SU-DHL-6 (cell line): ENCODE data around the gene SETD1A.

Experiments used
- H2AFZ ChIP-seq: fragments of 200-600 bp; sonication (generic); 2 replicates; pipeline ENCODE4 v1.6.1; 2014; ENCODE audit warnings: low read depth, mild to moderate bottlenecking, moderate library complexity, mixed read lengths, antibody characterized with exemption, low read length; ENCODE audit not compliant: severe bottlenecking
- H3F3A ChIP-seq: fragments of 200-600 bp; shearing (Covaris generic); 2 replicates; pipeline ENCODE4 v1.6.0; 2016; ENCODE audit warnings: antibody characterized with exemption, mild to moderate bottlenecking; ENCODE audit not compliant: insufficient read depth
- H3K27ac ChIP-seq: fragments of 200-600 bp; sonication (generic); 2 replicates; pipeline ENCODE4 v1.5.1; 2016; ENCODE audit warnings: low read depth, mild to moderate bottlenecking, low read length, moderate library complexity, mixed read lengths
- H3K27me3 ChIP-seq: fragments of 200-600 bp; sonication (generic), shearing (Covaris generic); 2 replicates; pipeline ENCODE4 v1.6.0; 2014; ENCODE audit warnings: mild to moderate bottlenecking, low read length
- H3K36me3 ChIP-seq: fragments of 200-600 bp; sonication (generic); 2 replicates; pipeline ENCODE4 v1.6.1; 2014; ENCODE audit warnings: mild to moderate bottlenecking, low read length, mixed read lengths
- H3K4me2 ChIP-seq: fragments of 300-600, 200-600 bp; shearing (Covaris generic), sonication (generic); 2 replicates; pipeline ENCODE4 v1.6.0; 2014; ENCODE audit warnings: low read length, low read depth, mild to moderate bottlenecking; ENCODE audit not compliant: poor library complexity, severe bottlenecking
- H3K4me3 ChIP-seq: fragments of 200-600 bp; sonication (generic); 2 replicates; pipeline ENCODE4 v1.5.1; 2014; ENCODE audit warnings: antibody characterized with exemption, low read length, mild to moderate bottlenecking, mixed read lengths; ENCODE audit not compliant: insufficient read depth, poor library complexity, severe bottlenecking
- H3K79me2 ChIP-seq: fragments of 200-600 bp; sonication (generic); 2 replicates; pipeline ENCODE4 v1.6.1; 2014; ENCODE audit warnings: mild to moderate bottlenecking, low read length, moderate library complexity; ENCODE audit not compliant: insufficient read depth
- H3K9ac ChIP-seq: fragments of 200-600 bp; sonication (generic); 2 replicates; pipeline ENCODE4 v1.7.0; 2014; ENCODE audit warnings: mild to moderate bottlenecking, low read length
- H3K9me2 ChIP-seq: fragments of 200-600 bp; sonication (generic); replicated peaks from 2 replicates; pipeline ENCODE4 v1.6.1; 2014; ENCODE audit warnings: low read length; ENCODE audit not compliant: insufficient read depth
- H3K9me3 ChIP-seq: fragments of 200-600 bp; sonication (generic); 2 replicates; pipeline ENCODE4 v1.6.1; 2014; ENCODE audit warnings: low read length, mixed read lengths; ENCODE audit not compliant: insufficient read depth
- H4K20me1 ChIP-seq: fragments of 200-600 bp; sonication (generic); 2 replicates; pipeline ENCODE4 v1.6.1; 2014; ENCODE audit warnings: low read depth, mild to moderate bottlenecking, antibody characterized with exemption, low read length, moderate library complexity, mixed read lengths
- CTCF ChIP-seq: fragments of 200-600 bp; sonication (generic); IDR thresholded peaks from one replicate; pipeline ENCODE4 v1.5.1; 2017; ENCODE audit warnings: antibody characterized with exemption, mild to moderate bottlenecking, low read length, moderate library complexity; ENCODE audit not compliant: insufficient read depth, poor library complexity, severe bottlenecking
- EZH2phosphoT487 ChIP-seq: fragments of 200-600 bp; sonication (generic), shearing (Covaris generic); conservative IDR thresholded peaks from 2 replicates; pipeline ENCODE4 v1.6.1; 2018; ENCODE audit warnings: mild to moderate bottlenecking, antibody characterized with exemption, low read length, moderate library complexity, mixed read lengths

The SETD1A gene

GRCh38 chr16:30985401-30986128 is 28.0 kb downstream of the SETD1A start:
- Histone ChIP-seq H3K9ac (no peak overlapping the region), H3K79me2 (no peaks in the 10 kb centered on the region), H3K36me3 (no peaks in the 10 kb centered on the region), H3F3A (no peaks in the 10 kb centered on the region; the same call in 1 of the 2 replicates), H3K9me2 (no peaks in the 10 kb centered on the region), H3K27me3 (no peaks in the 10 kb centered on the region), H3K9me3 (no peaks in the 10 kb centered on the region), H4K20me1 (no peaks in the 10 kb centered on the region), H2AFZ (no peak overlapping the region), H3K27ac (no peak overlapping the region), H3K4me2 (no peak overlapping the region), H3K4me3 (no peak overlapping the region)
- TF ChIP-seq CTCF = no peak
- TF ChIP-seq EZH2phosphoT487 = no peak

GRCh38 chr16:30986129-30986991 is 28.8 kb downstream of the SETD1A start:
- TF ChIP-seq CTCF = no peak
- TF ChIP-seq EZH2phosphoT487 = no peak
- Histone ChIP-seq H3K4me3 (no peak overlapping the region), H3K9me2 (no peaks in the 10 kb centered on the region), H3K27ac (no peak overlapping the region), H3F3A (no peaks in the 10 kb centered on the region; the same call in 1 of the 2 replicates), H2AFZ (no peak overlapping the region), H3K36me3 (no peaks in the 10 kb centered on the region), H3K4me2 (no peak overlapping the region), H3K9me3 (no peaks in the 10 kb centered on the region), H3K9ac (no peak overlapping the region), H3K79me2 (no peaks in the 10 kb centered on the region), H4K20me1 (no peaks in the 10 kb centered on the region), H3K27me3 (no peaks in the 10 kb centered on the region)

GRCh38 chr16:30987581-30988190 is 30.1 kb downstream of the SETD1A start:
- H3K9ac ChIP-seq = no peak overlapping the region
- TF ChIP-seq EZH2phosphoT487 (no peak), CTCF (no peak)
- no peaks in the 10 kb centered on the region for H3K9me2 ChIP-seq
- no peaks in the 10 kb centered on the region for H3K9me3 ChIP-seq
- no peak overlapping the region for H3K4me3 ChIP-seq
- H3K27ac ChIP-seq = no peak overlapping the region
- H2AFZ ChIP-seq = no peak overlapping the region
- H3K79me2 ChIP-seq = no peaks in the 10 kb centered on the region
- H3K36me3 ChIP-seq = no peaks in the 10 kb centered on the region
- H3F3A ChIP-seq = no peaks in the 10 kb centered on the region; the same call in 1 of the 2 replicates
- no peak overlapping the region for H3K4me2 ChIP-seq
- H3K27me3 ChIP-seq = no peaks in the 10 kb centered on the region
- H4K20me1 ChIP-seq = no peaks in the 10 kb centered on the region
